H1 (cell line): ENCODE results near the gene SLC24A3. TPM values are rescaled to one million over a fixed set of nuclear protein-coding genes. Genes with fewer than 3 reads are reported as not detected.

ENCODE experiments used
- CTCF ChIA-PET: fragments of 300-600 bp; sonication (Branson Sonifier 250); formaldehyde crosslinking; loops from one replicate; lab custom pipeline; 2021; ENCODE audit not compliant: partially characterized antibody; lab: Charles Lee
- POLR2A ChIA-PET: fragments of 300-600 bp; sonication (Branson Sonifier 250); formaldehyde crosslinking; loops from one replicate; lab custom pipeline; 2021; ENCODE audit warnings: inconsistent platforms; ENCODE audit not compliant: partially characterized antibody; lab: Charles Lee
- DNase-seq, 2 experiments: peaks; one replicate each; pipeline versions ENCODE4 v3.0.0 to v3.0.0-alpha.2; 2010 to 2022; ENCODE audit warnings: low spot score in 2 of 2, low read depth in 1 of 2, mixed read lengths in 1 of 2
- FAIRE-seq: peaks from 2 replicates; lab custom pipeline; 2011; peaks lifted over from hg19 to GRCh38; lab: Jason Lieb, UNC
- H2AFZ ChIP-seq: 2 replicates; pipeline ENCODE4 v1.8.1; 2012; ENCODE audit warnings: low read length, inconsistent platforms
- H2AK5ac ChIP-seq: 2 replicates; pipeline ENCODE4 v1.6.1; 2013; ENCODE audit warnings: low read depth, low read length
- H2BK120ac ChIP-seq: replicated peaks from 2 replicates; pipeline ENCODE3; 2013; ENCODE audit warnings: low read depth, low read length, inconsistent platforms
- H2BK12ac ChIP-seq: 2 replicates; pipeline ENCODE4 v1.6.1; 2013; ENCODE audit warnings: low read depth, low read length
- H2BK15ac ChIP-seq: 2 replicates; pipeline ENCODE4 v1.6.1; 2013; ENCODE audit warnings: low read length
- H2BK20ac ChIP-seq: 2 replicates; pipeline ENCODE4 v1.6.1; 2013; ENCODE audit warnings: low read length
- H2BK5ac ChIP-seq: 2 replicates; pipeline ENCODE4 v1.6.1; 2013; ENCODE audit warnings: low read depth, low read length
- H3K14ac ChIP-seq: 2 replicates; pipeline ENCODE4 v1.6.1; 2013; ENCODE audit warnings: inconsistent platforms; ENCODE audit not compliant: insufficient read length
- H3K18ac ChIP-seq: 2 replicates; pipeline ENCODE4 v1.6.1; 2013; ENCODE audit warnings: low read length; ENCODE audit errors: extremely low read depth
- H3K23ac ChIP-seq: 2 replicates; pipeline ENCODE4 v1.6.1; 2013; ENCODE audit warnings: inconsistent platforms; ENCODE audit not compliant: insufficient read length
- H3K23me2 ChIP-seq: 2 replicates; pipeline ENCODE4 v1.6.1; 2013; ENCODE audit warnings: low read depth, low read length
- H3K27ac ChIP-seq: 2 replicates; pipeline ENCODE4 v1.6.1; 2011; ENCODE audit warnings: low read depth, low read length, inconsistent platforms
- H3K27me3 ChIP-seq, 4 experiments: replicated peaks in 1 of 4; 1 replicate in 1 of 4; 2 replicates in 3 of 4; pipeline versions ENCODE4 v1.6.1 to v1.8.1; 2011 to 2013; ENCODE audit warnings: low read length in 3 of 4, mild to moderate bottlenecking in 3 of 4, inconsistent platforms in 2 of 4, mixed read lengths in 2 of 4, moderate library complexity in 1 of 4; ENCODE audit not compliant: control insufficient read depth in 3 of 4, insufficient read depth in 3 of 4; ENCODE audit errors: extremely low read depth in 1 of 4
- H3K36me3 ChIP-seq, 4 experiments: 2 replicates each; pipeline versions ENCODE4 v1.6.1 to v1.8.1; 2011 to 2013; ENCODE audit warnings: mild to moderate bottlenecking in 4 of 4, low read length in 3 of 4, moderate library complexity in 2 of 4, control low read depth in 1 of 4, inconsistent platforms in 1 of 4; ENCODE audit not compliant: insufficient read depth in 4 of 4, control insufficient read depth in 2 of 4
- H3K4ac ChIP-seq: replicated peaks from 2 replicates; pipeline ENCODE3; 2013; ENCODE audit warnings: low read length, low read depth, mixed read lengths, inconsistent platforms; ENCODE audit not compliant: insufficient read length
- H3K4me1 ChIP-seq, 4 experiments: replicated peaks in 1 of 4; 1 replicate in 1 of 4; 2 replicates in 3 of 4; pipeline versions ENCODE4 v1.6.1 to v1.8.1; 2011 to 2013; ENCODE audit warnings: low read length in 3 of 4, inconsistent platforms in 2 of 4, mixed read lengths in 1 of 4; ENCODE audit not compliant: insufficient read depth in 4 of 4, control insufficient read depth in 3 of 4
- H3K4me2 ChIP-seq, 2 experiments: 2 replicates each; pipeline versions ENCODE4 v1.6.1 to v1.8.1; 2011 to 2013; ENCODE audit warnings: low read depth in 2 of 2, low read length in 2 of 2, control low read depth in 1 of 2, inconsistent platforms in 1 of 2, mild to moderate bottlenecking in 1 of 2; ENCODE audit not compliant: insufficient read depth in 1 of 2
- H3K4me3 ChIP-seq, 4 experiments: fragments of 200-600, 300-600 bp in 1 of 4; sonication (generic), shearing (Covaris generic), sonication (Bioruptor Twin) in 1 of 4; 2 replicates each; pipeline versions ENCODE4 v1.5.1 to v1.8.1; 2011 to 2016; ENCODE audit warnings: low read length in 4 of 4, low read depth in 3 of 4, control low read depth in 2 of 4, inconsistent platforms in 2 of 4, mild to moderate bottlenecking in 2 of 4, mixed read lengths in 1 of 4, moderate library complexity in 1 of 4; ENCODE audit not compliant: insufficient read depth in 2 of 4; ENCODE audit errors: extremely low read depth in 1 of 4
- H3K56ac ChIP-seq: replicated peaks from 2 replicates; pipeline ENCODE3; 2013; ENCODE audit warnings: low read depth, mild to moderate bottlenecking, mixed read lengths, low read length, inconsistent platforms; ENCODE audit not compliant: insufficient read length
- H3K79me1 ChIP-seq: 2 replicates; pipeline ENCODE4 v1.6.1; 2013; ENCODE audit warnings: low read depth, low read length, control low read depth
- H3K79me2 ChIP-seq, 2 experiments: 2 replicates each; pipeline versions ENCODE4 v1.6.1 to v1.8.1; 2012 to 2013; ENCODE audit warnings: low read length in 2 of 2, mild to moderate bottlenecking in 2 of 2, inconsistent platforms in 1 of 2; ENCODE audit not compliant: insufficient read depth in 2 of 2, control insufficient read depth in 1 of 2
- H3K9ac ChIP-seq, 4 experiments: replicated peaks in 1 of 4; 1 replicate in 1 of 4; 2 replicates in 3 of 4; pipeline versions ENCODE4 v1.6.1 to v1.8.1; 2011 to 2013; ENCODE audit warnings: low read depth in 3 of 4, low read length in 3 of 4, control low read depth in 2 of 4, mild to moderate bottlenecking in 2 of 4, moderate library complexity in 2 of 4, inconsistent platforms in 1 of 4; ENCODE audit errors: extremely low read depth in 1 of 4
- H3K9me3 ChIP-seq, 2 experiments: 2 replicates each; pipeline versions ENCODE4 v1.6.1 to v1.8.1; 2012 to 2013; ENCODE audit warnings: mild to moderate bottlenecking in 2 of 2, moderate library complexity in 2 of 2, control low read depth in 1 of 2, inconsistent platforms in 1 of 2, low read depth in 1 of 2, low read length in 1 of 2, mixed read lengths in 1 of 2; ENCODE audit not compliant: insufficient read depth in 2 of 2
- H4K20me1 ChIP-seq, 2 experiments: replicated peaks in 1 of 2; 2 replicates each; pipeline versions ENCODE3 to v1.8.1; 2011 to 2013; ENCODE audit warnings: inconsistent platforms in 2 of 2, low read length in 2 of 2, mild to moderate bottlenecking in 1 of 2; ENCODE audit not compliant: insufficient read depth in 2 of 2, control insufficient read depth in 1 of 2
- H4K5ac ChIP-seq: 2 replicates; pipeline ENCODE4 v1.6.1; 2013; ENCODE audit warnings: low read length, low read depth, mixed read lengths, inconsistent platforms; ENCODE audit not compliant: insufficient read length
- H4K8ac ChIP-seq: 2 replicates; pipeline ENCODE4 v1.8.0; 2013; ENCODE audit warnings: mild to moderate bottlenecking, moderate library complexity, low read length, inconsistent platforms; ENCODE audit not compliant: insufficient read depth; ENCODE audit errors: extremely low read depth
- H4K91ac ChIP-seq: replicated peaks from 2 replicates; pipeline ENCODE3; 2013; ENCODE audit warnings: low read length, mixed read lengths, inconsistent platforms; ENCODE audit not compliant: insufficient read length
- PHF8 ChIP-seq: fragments of 200-600 bp; sonication (generic); conservative IDR thresholded peaks from 2 replicates; pipeline ENCODE4 v1.7.1; 2012; ENCODE audit warnings: low read depth, mild to moderate bottlenecking, inconsistent platforms, low read length, moderate library complexity
- SP1 ChIP-seq: IDR thresholded peaks from 2 replicates; pipeline ENCODE4 v1.6.1; 2011; ENCODE audit warnings: low read depth, low read length
- WGBS, 2 experiments: shearing (Covaris generic) in 1 of 2; methylation state at CpG; one replicate each; pipeline versions ENCODE4 v1.1.6 to v1.1.7; 2013 to 2015; ENCODE audit warnings: low lambda C conversion rate in 2 of 2, mixed read lengths in 2 of 2, inconsistent platforms in 1 of 2, low coverage in 1 of 2, missing lambda C conversion rate in 1 of 2; ENCODE audit not compliant: insufficient replicate concordance in 2 of 2, insufficient coverage in 1 of 2, insufficient read length in 1 of 2; ENCODE audit errors: extremely low coverage in 1 of 2, missing lambda C conversion rate in 1 of 2; 5-methylcytosine and 5-hydroxymethylcytosine counted together
- polyA plus RNA-seq, 7 experiments: library from polyadenylated mRNA; depleted of rRNA in 3 of 7; stranded (reverse) in 5 of 7; unstranded in 2 of 7; fragments of >200 nt in 5 of 7; fragments of 200-250 nt in 2 of 7; gene quantifications; 1 replicate in 5 of 7; 2 replicates in 1 of 7; 4 replicates in 1 of 7; pipeline versions ENCODE4 v1.2.1 to v1.2.3, GENCODE V29; 2011 to 2013; ENCODE audit warnings: missing spikeins in 2 of 7, mixed read lengths in 2 of 7
- total RNA-seq: library from RNA; stranded (reverse); fragmentation: NEBNext Ultra II Directional; extraction: Animal tissue kit (Norgen Biotek cat#: 25700); gene quantifications from 2 replicates; pipeline ENCODE4 v1.2.1, GENCODE V29; 2021

SLC24A3 gene
- total and polyA plus RNA-seq, 2 of the 8 experiments (the other 6 are each of a cell fraction or from before 2014, with no cell fraction given), result 4.5 to 6.3 TPM

DNA sequence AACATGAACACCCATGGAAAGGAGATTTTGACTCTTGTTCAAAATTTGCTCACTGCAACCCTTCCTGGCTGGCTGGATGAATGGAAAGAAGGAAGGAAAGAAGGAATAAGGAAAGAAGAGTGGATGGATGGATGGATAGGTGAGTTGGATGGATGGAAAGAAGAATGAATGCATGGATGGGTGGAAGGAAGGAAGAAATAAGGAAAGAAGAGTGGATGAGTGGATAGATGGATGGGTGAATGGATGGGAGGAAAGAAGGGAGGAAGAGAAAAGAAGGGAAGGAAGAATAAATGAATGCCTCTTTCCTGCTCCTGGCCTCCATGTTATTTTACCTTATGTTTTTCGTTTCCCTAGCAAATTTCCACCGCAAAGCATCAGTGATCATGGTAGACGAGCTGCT, 471.4 kb downstream of the SLC24A3 start:
- no peak overlapping the region for H2AFZ ChIP-seq
- TF ChIP-seq SP1 (no peak), PHF8 (no peak)
- TF ChIP-seq, all 59 proteins: peak for 0
- Histone ChIP-seq H3K23ac (no peak overlapping the region), H3K18ac (no peak overlapping the region), H4K8ac (no peak overlapping the region), H4K20me1 (no peaks in the 10 kb centered on the region), H2BK20ac (no peak overlapping the region), H3K56ac (peak overlapping the region; percentile 5), H3K9me3 (peaks cover 6 to 33% of the 10 kb centered on the region in 2 experiments), H2BK15ac (no peak overlapping the region), H3K79me1 (no peaks in the 10 kb centered on the region), H3K4ac (no peak overlapping the region), H2BK12ac (no peak overlapping the region), H3K27ac (no peak overlapping the region), H3K14ac (no peak overlapping the region), H2BK5ac (no peak overlapping the region), H3K4me2 (no peak overlapping the region), H3K4me1 (peaks cover 0 to 7% (median 0%) of the 10 kb centered on the region in 4 experiments; a peak in 1 of 7 replicates), H4K91ac (no peak overlapping the region), H3K4me3 (no peak overlapping the region), H3K79me2 (no peaks in the 10 kb centered on the region), H2BK120ac (no peak overlapping the region), H4K5ac (no peak overlapping the region), H3K36me3 (peaks cover 0 to 7% (median 0%) of the 10 kb centered on the region in 4 experiments; a peak in 2 of 8 replicates), H3K27me3 (no peaks in the 10 kb centered on the region), H3K23me2 (peaks cover 2% of the 10 kb centered on the region; the same call in 1 of the 2 replicates), H3K9ac (no peak overlapping the region), H2AK5ac (no peak overlapping the region)
- POLR2A ChIA-PET, result no interaction called here
- 96% methylated on average over 3 of the region's 3 CpGs; no CpG with 5 or more reads in 1 of the 2 experiments for WGBS, 2 experiments
- CTCF ChIA-PET, result no interaction called here
- DNase-seq (no peak), FAIRE-seq (no peak)
